Cardiac atrium fibroblast (primary cell): ENCODE data around the gene SLC22A2. TPM values are rescaled to one million over a fixed set of nuclear protein-coding genes. Genes with fewer than 3 reads are reported as not detected.

ENCODE experiments used
- total RNA-seq: library from RNA; depleted of rRNA; stranded (reverse); fragments of >200 nt; gene quantifications from 2 replicates; pipeline ENCODE4 v1.2.3, GENCODE V29; 2015

Gene SLC22A2
- not detected in 2 replicates for total RNA-seq

DNA sequence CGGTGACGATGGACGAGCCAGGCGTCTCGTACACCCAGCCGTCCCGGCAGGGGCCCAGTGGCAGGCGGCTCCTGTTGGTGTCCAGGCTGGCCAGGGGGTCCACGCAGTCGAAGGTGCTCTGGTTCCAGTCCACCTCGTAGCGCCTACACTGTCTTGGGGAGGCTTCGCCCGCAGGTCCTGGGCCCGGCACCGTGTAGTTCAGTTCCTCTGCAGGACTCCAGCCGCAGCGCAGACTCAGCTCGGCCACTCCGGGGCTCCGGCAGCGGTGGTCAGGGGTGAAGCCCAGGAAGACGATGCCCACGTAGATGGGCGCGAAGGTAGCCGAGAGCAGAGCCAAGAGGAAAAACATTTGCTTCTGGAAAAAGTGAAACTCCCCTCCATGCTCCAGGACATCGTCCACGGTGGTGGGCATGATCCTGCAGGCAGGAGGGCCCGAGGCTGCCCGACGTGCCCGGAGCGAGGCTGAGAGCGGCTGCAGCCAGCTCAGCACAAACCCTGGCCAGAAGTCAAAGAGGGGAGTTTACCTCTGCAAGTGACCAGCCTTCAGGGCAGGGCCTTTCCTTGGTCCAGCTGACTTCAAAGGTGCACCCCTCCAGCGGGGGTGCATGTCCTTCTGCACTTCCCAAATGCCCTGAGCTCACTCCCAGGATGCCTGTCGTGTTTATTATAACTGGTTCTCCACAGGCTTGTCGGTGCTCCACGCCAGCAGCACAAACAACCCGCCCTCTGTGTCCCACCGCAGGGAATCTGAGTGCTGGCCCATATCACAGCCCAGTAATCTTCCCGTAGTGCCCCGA lies at the start of gene SLC22A2:
TSS of gene SLC22A2 (minus strand) at position 476 of the 797 bp plus-strand sequence. CDS start at position 412, 64 bp downstream.

Other genes starting within 250 kb of the SLC22A2 start
- gene SLC22A1, start 137.0 kb downstream of the SLC22A2 start, total RNA-seq: 2.3 TPM in 1 of 2 replicates, not detected in the other
- gene SLC22A3, start 89.6 kb upstream of the SLC22A2 start, total RNA-seq: 3.2 and 3.4 TPM in 2 replicates